ENCODE measurements around the gene CSMD2. TPM values are rescaled to one million over a fixed set of nuclear protein-coding genes. Genes with fewer than 3 reads are reported as not detected.

CSMD2 gene
- total and polyA plus RNA-seq, 2 experiments from 2014 or later: 5.3 to 16.6 TPM

DNA sequence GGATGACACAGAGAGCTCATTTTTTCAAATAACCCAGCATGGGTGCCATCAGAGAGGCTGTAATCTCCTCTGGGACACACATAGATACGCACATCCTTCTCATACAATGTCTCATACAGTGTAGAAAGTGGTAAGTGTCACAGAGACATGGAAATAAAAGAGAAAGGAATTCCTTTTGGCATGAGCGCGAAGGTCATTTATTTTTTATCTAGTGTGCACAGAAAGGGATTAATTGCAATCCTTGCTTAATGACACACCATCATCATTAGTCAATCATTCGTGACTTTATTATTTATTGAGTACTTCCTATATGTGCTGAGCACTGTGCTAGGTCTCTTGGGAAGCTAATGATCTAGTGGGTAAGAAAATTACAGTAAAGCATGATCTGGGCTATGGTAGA is 687.6 kb downstream of the CSMD2 start (continued):
- TF ChIP-seq, protein P1, sequence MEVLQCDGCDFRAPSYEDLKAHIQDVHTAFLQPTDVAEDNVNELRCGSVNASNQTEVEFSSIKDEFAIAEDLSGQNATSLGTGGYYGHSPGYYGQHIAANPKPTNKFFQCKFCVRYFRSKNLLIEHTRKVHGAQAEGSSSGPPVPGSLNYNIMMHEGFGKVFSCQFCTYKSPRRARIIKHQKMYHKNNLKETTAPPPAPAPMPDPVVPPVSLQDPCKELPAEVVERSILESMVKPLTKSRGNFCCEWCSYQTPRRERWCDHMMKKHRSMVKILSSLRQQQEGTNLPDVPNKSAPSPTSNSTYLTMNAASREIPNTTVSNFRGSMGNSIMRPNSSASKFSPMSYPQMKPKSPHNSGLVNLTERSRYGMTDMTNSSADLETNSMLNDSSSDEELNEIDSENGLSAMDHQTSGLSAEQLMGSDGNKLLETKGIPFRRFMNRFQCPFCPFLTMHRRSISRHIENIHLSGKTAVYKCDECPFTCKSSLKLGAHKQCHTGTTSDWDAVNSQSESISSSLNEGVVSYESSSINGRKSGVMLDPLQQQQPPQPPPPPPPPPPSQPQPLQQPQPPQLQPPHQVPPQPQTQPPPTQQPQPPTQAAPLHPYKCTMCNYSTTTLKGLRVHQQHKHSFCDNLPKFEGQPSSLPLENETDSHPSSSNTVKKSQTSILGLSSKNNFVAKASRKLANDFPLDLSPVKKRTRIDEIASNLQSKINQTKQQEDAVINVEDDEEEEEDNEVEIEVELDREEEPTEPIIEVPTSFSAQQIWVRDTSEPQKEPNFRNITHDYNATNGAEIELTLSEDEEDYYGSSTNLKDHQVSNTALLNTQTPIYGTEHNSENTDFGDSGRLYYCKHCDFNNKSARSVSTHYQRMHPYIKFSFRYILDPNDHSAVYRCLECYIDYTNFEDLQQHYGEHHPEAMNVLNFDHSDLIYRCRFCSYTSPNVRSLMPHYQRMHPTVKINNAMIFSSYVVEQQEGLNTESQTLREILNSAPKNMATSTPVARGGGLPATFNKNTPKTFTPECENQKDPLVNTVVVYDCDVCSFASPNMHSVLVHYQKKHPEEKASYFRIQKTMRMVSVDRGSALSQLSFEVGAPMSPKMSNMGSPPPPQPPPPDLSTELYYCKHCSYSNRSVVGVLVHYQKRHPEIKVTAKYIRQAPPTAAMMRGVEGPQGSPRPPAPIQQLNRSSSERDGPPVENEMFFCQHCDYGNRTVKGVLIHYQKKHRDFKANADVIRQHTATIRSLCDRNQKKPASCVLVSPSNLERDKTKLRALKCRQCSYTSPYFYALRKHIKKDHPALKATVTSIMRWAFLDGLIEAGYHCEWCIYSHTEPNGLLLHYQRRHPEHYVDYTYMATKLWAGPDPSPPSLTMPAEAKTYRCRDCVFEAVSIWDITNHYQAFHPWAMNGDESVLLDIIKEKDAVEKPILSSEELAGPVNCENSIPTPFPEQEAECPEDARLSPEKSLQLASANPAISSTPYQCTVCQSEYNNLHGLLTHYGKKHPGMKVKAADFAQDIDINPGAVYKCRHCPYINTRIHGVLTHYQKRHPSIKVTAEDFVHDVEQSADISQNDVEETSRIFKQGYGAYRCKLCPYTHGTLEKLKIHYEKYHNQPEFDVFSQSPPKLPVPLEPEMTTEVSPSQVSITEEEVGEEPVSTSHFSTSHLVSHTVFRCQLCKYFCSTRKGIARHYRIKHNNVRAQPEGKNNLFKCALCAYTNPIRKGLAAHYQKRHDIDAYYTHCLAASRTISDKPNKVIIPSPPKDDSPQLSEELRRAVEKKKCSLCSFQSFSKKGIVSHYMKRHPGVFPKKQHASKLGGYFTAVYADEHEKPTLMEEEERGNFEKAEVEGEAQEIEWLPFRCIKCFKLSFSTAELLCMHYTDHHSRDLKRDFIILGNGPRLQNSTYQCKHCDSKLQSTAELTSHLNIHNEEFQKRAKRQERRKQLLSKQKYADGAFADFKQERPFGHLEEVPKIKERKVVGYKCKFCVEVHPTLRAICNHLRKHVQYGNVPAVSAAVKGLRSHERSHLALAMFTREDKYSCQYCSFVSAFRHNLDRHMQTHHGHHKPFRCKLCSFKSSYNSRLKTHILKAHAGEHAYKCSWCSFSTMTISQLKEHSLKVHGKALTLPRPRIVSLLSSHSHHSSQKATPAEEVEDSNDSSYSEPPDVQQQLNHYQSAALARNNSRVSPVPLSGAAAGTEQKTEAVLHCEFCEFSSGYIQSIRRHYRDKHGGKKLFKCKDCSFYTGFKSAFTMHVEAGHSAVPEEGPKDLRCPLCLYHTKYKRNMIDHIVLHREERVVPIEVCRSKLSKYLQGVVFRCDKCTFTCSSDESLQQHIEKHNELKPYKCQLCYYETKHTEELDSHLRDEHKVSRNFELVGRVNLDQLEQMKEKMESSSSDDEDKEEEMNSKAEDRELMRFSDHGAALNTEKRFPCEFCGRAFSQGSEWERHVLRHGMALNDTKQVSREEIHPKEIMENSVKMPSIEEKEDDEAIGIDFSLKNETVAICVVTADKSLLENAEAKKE (CRISPR knock-in tag; IDR thresholded peaks at IDR 0.05): no peak
- TF ChIP-seq STAT1 (IDR thresholded peaks at IDR 0.05; ENCODE audit: unreplicated experiment): no peak
- no peak for TF ChIP-seq EZH2phosphoT487 (IDR thresholded peaks at IDR 0.05; ENCODE audit: unreplicated experiment)
- TF ChIP-seq CREB1 (CRISPR knock-in tag; IDR thresholded peaks at IDR 0.05; ENCODE audit: low read depth): no peak
- TF ChIP-seq, protein P2, sequence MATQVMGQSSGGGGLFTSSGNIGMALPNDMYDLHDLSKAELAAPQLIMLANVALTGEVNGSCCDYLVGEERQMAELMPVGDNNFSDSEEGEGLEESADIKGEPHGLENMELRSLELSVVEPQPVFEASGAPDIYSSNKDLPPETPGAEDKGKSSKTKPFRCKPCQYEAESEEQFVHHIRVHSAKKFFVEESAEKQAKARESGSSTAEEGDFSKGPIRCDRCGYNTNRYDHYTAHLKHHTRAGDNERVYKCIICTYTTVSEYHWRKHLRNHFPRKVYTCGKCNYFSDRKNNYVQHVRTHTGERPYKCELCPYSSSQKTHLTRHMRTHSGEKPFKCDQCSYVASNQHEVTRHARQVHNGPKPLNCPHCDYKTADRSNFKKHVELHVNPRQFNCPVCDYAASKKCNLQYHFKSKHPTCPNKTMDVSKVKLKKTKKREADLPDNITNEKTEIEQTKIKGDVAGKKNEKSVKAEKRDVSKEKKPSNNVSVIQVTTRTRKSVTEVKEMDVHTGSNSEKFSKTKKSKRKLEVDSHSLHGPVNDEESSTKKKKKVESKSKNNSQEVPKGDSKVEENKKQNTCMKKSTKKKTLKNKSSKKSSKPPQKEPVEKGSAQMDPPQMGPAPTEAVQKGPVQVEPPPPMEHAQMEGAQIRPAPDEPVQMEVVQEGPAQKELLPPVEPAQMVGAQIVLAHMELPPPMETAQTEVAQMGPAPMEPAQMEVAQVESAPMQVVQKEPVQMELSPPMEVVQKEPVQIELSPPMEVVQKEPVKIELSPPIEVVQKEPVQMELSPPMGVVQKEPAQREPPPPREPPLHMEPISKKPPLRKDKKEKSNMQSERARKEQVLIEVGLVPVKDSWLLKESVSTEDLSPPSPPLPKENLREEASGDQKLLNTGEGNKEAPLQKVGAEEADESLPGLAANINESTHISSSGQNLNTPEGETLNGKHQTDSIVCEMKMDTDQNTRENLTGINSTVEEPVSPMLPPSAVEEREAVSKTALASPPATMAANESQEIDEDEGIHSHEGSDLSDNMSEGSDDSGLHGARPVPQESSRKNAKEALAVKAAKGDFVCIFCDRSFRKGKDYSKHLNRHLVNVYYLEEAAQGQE (IDR thresholded peaks at IDR 0.05; ENCODE audit: unreplicated experiment): no peak
- TF ChIP-seq ZNF331 (CRISPR knock-in tag; IDR thresholded peaks at IDR 0.05; ENCODE audit: low read depth): no peak
- TF ChIP-seq POLR2AphosphoS5 (IDR thresholded peaks at IDR 0.05; ENCODE audit: low read depth): no peak
